Gastroesophageal sphincter (tissue), 4 donors: ENCODE results near the gene C20orf96. TPM values are rescaled to one million over a fixed set of nuclear protein-coding genes. Genes with fewer than 3 reads are reported as not detected.

Source experiments
- ATAC-seq: fragments of 150-250 bp; one replicate; pipeline ENCODE4 v1.9.1; 2016; ENCODE audit warnings: mild to moderate bottlenecking, moderate library complexity
- H3K27ac ChIP-seq, 4 donors: fragments of 200-600 bp; sonication (generic) in 3 of 4; 1 replicate in 3 of 4; 2 replicates in 1 of 4; pipeline ENCODE4 v1.5.1; 2016 to 2019
- H3K27me3 ChIP-seq: fragments of 200-600 bp; sonication (generic); one replicate; pipeline ENCODE4 v1.5.1; 2019
- H3K36me3 ChIP-seq, 2 donors: fragments of 200-600 bp; sonication (generic); one replicate each; pipeline ENCODE4 v1.5.1; 2019; ENCODE audit warnings: control low read depth in 1 of 2
- H3K4me1 ChIP-seq, 3 donors: fragments of 200-600 bp; sonication (generic); 1 replicate in 2 of 3; 2 replicates in 1 of 3; pipeline ENCODE4 v1.5.1; 2016 to 2019; ENCODE audit warnings: control low read depth in 2 of 3
- H3K4me3 ChIP-seq, 2 donors: fragments of 200-600 bp; sonication (generic); one replicate each; pipeline ENCODE4 v1.5.1; 2019; ENCODE audit warnings: mild to moderate bottlenecking in 1 of 2, moderate library complexity in 1 of 2
- H3K9me3 ChIP-seq, 3 donors: fragments of 200-600 bp; sonication (generic); one replicate each; pipeline ENCODE4 v1.5.1; 2017 to 2019; ENCODE audit warnings: control low read depth in 2 of 3
- EP300 ChIP-seq: sonication (generic); formaldehyde crosslinking; IDR thresholded peaks from one replicate; pipeline ENCODE4 v1.6.1; 2017; ENCODE audit warnings: antibody characterized with exemption, mild to moderate bottlenecking
- POLR2A ChIP-seq, 2 donors: fragments of 450-650 bp; IDR thresholded peaks; one replicate each; pipeline ENCODE4 v1.6.1; 2017; ENCODE audit warnings: antibody characterized with exemption in 2 of 2, mild to moderate bottlenecking in 2 of 2, moderate library complexity in 1 of 2
- POLR2AphosphoS5 ChIP-seq: sonication (generic); formaldehyde crosslinking; IDR thresholded peaks from one replicate; pipeline ENCODE4 v1.6.1; 2017; ENCODE audit warnings: antibody characterized with exemption
- WGBS, 2 donors: methylation state at CpG; one replicate each; pipeline ENCODE4 v1.1.5; 2018; ENCODE audit warnings: low coverage in 1 of 2; 5-methylcytosine and 5-hydroxymethylcytosine counted together
- total RNA-seq, 4 donors: library from RNA; depleted of rRNA; stranded (reverse); fragments of >200 nt; gene quantifications; one replicate each; pipeline ENCODE4 v1.1.0, GENCODE V29; 2016
- TF ChIP-seq, protein P1 (sequence below), 4 experiments: fragments of 200-600 bp in 2 of 4; fragments of 450-650 bp in 2 of 4; sonication (generic) in 1 of 4; IDR thresholded peaks; one replicate each; pipeline ENCODE4 v1.5.1; 2017 to 2019; ENCODE audit warnings: antibody characterized with exemption in 4 of 4, mild to moderate bottlenecking in 2 of 4, moderate library complexity in 2 of 4

Gene C20orf96
- total RNA-seq, 4 donors from 2014 or later = 0.67 to 3.1 (median 1.3) TPM

DNA sequence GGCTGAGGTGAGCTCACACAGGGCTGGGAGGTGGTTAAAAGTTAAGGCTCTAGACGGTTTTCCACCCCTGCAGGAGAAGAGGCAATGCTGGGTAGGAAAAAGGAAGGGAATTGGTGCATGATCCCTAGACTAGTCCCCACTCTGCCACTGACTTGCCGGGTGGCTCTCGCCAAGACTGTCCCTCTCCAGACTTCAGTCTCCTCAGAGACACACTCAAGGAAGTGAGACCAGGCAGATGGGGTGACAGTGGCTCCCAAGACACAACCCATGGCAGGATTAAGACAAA, 13.1 kb downstream of the C20orf96 start:
- H3K27ac ChIP-seq = no peak overlapping the region
- H3K4me3 ChIP-seq = no peak overlapping the region
- H3K27me3 ChIP-seq = no peaks in the 10 kb centered on the region
- TF ChIP-seq, protein P1, sequence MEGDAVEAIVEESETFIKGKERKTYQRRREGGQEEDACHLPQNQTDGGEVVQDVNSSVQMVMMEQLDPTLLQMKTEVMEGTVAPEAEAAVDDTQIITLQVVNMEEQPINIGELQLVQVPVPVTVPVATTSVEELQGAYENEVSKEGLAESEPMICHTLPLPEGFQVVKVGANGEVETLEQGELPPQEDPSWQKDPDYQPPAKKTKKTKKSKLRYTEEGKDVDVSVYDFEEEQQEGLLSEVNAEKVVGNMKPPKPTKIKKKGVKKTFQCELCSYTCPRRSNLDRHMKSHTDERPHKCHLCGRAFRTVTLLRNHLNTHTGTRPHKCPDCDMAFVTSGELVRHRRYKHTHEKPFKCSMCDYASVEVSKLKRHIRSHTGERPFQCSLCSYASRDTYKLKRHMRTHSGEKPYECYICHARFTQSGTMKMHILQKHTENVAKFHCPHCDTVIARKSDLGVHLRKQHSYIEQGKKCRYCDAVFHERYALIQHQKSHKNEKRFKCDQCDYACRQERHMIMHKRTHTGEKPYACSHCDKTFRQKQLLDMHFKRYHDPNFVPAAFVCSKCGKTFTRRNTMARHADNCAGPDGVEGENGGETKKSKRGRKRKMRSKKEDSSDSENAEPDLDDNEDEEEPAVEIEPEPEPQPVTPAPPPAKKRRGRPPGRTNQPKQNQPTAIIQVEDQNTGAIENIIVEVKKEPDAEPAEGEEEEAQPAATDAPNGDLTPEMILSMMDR (IDR thresholded peaks at IDR 0.05) = no peak
- no peak for TF ChIP-seq POLR2A (IDR thresholded peaks at IDR 0.05)
- TF ChIP-seq EP300 = no peak
- no peak for TF ChIP-seq POLR2AphosphoS5
- peaks cover 0 to 61% of the 10 kb centered on the region in 2 donors for H3K36me3 ChIP-seq
- no peaks in the 10 kb centered on the region for H3K4me1 ChIP-seq
- 57 to 80% methylated on average over 1 of the region's 3 CpGs for WGBS, 2 donors
- ATAC-seq = no peak
- H3K9me3 ChIP-seq = no peaks in the 10 kb centered on the region

DNA sequence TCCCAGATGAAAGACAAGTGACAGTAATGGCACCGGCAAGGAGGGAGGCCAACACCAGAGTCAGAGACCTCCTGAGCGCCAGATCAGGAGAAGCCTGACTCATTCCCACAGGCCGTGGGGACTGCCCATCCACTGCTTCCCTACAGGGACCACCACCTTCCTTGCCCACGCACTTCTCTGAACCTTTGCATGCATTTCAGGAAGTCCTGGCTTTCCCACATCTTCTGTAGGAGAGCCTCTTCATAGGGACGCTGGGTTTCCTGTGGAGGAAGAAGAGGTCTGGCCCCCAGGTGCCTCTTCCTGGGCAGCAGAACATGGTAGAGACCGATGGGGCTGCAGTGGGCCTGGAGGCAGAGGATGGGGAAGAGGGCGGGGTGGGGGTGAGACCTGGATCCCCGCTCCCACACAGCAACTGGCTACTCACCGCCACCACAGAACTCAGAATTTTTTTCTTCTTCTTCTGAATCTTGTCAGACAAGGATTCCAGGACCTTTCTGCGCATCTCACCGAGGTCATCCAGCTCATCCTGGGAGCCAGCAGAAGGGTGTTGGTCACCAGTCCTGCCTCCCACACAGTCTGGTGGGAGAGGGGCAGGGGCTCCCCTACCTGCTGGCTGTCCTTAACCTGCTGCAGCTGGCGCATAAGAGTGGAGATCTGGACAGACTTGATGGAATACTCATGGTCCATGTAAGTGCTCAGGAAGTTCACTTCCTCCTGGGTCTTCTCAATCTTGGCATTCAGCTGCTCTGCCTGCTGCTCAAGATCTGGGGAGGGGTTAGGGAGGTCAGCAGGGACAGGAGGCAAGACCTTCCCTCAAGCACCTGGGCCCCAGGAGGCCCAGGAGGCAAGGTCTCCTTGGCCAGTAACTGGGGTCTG, 13.7 kb downstream of the C20orf96 start:
- no peak for ATAC-seq
- H3K9me3 ChIP-seq = no peaks in the 10 kb centered on the region
- H3K27me3 ChIP-seq = no peaks in the 10 kb centered on the region
- TF ChIP-seq, protein P1 (IDR thresholded peaks at IDR 0.05) = no peak
- TF ChIP-seq POLR2AphosphoS5 (no peak), EP300 (no peak), POLR2A (IDR thresholded peaks at IDR 0.05) (no peak)
- peaks cover 0 to 55% of the 10 kb centered on the region in 2 donors for H3K36me3 ChIP-seq
- no peak overlapping the region for H3K27ac ChIP-seq
- WGBS, 2 donors = 93 to 96% methylated on average over 3 to 4 of the region's 12 CpGs
- no peaks in the 10 kb centered on the region for H3K4me1 ChIP-seq
- no peak overlapping the region for H3K4me3 ChIP-seq

DNA sequence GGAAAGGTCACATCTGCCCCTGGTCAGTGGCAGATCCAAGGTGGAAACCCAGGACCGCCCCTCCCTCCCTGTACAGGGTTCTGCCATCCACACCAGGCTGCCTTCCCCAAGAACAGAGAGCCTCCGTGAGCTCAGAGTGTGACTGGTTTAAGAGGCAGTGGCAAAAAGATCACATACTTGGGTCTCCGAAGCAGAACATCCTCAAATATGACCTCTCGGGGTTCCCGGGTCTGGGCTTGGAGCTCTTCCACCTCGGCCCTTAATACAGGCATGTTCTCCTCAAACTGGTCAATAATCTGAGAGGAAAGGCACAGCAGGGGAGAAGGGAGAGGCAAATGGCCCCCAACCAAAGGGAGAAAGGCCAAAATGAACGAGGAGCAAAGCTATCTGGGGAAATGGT, 14.8 kb downstream of the C20orf96 start:
- Histone ChIP-seq H3K27me3 (no peaks in the 10 kb centered on the region), H3K4me3 (no peak overlapping the region), H3K27ac (no peak overlapping the region), H3K4me1 (no peaks in the 10 kb centered on the region), H3K36me3 (peaks cover 0 to 45% of the 10 kb centered on the region in 2 donors), H3K9me3 (no peaks in the 10 kb centered on the region)
- no peak for ATAC-seq
- TF ChIP-seq POLR2A (IDR thresholded peaks at IDR 0.05) = no peak
- TF ChIP-seq POLR2AphosphoS5 = no peak
- TF ChIP-seq, protein P1 (IDR thresholded peaks at IDR 0.05) = no peak
- no peak for TF ChIP-seq EP300
- WGBS, 2 donors = 83 to 88% methylated on average over 1 to 4 of the region's 7 CpGs

DNA sequence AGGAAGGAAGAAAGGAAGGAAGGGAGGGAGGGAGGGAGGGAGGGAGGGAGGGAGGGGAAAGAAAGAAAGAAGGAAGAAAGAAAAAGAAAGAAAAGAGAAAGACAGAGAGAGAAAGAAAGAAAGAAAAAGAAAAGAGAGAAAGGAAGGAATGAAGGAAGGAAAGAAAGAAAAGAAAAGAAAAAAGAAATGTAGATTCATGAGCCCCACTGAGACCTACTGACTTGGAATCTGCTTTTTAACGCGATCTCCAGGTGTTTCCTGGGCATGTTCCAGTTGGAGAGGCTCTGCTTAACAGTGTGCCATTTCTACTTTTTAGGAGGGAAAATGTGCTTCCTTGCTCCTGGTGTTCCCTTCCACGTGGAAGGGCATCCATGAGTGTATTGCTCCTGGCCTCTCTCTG, 16.7 kb downstream of the C20orf96 start:
- no peaks in the 10 kb centered on the region for H3K4me1 ChIP-seq
- 63 to 81% methylated on average over 3 of the region's 3 CpGs for WGBS, 2 donors
- ATAC-seq = no peak
- no peak for TF ChIP-seq POLR2AphosphoS5
- no peak overlapping the region for H3K27ac ChIP-seq
- H3K27me3 ChIP-seq = no peaks in the 10 kb centered on the region
- no peak overlapping the region for H3K4me3 ChIP-seq
- H3K9me3 ChIP-seq = no peaks in the 10 kb centered on the region
- peaks cover 0 to 40% of the 10 kb centered on the region in 2 donors for H3K36me3 ChIP-seq

DNA sequence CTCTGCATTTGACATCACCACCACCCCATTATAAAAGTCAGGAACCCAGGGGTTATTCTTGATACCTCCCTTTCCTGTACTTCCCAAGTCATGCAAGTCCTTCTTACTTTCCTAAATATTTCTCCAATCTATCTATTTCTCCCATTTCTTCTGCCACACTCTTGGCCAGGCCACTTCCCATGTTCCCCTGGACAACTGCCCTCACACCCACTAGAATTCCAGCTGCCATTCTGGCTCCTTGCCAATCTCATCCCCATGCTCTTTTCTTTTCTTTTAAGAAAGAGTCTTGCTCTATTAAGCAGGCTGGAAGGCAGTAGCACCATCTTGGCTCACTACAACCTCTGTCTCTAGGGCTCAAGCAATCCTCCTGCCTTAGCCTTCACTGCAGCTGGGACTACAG, 17.8 kb downstream of the C20orf96 start:
- no peak for ATAC-seq
- no peak overlapping the region for H3K27ac ChIP-seq
- peaks cover 0 to 31% of the 10 kb centered on the region in 2 donors for H3K36me3 ChIP-seq
- H3K4me1 ChIP-seq = no peaks in the 10 kb centered on the region
- H3K27me3 ChIP-seq = no peaks in the 10 kb centered on the region
- TF ChIP-seq POLR2A (IDR thresholded peaks at IDR 0.05) = no peak
- TF ChIP-seq EP300 = no peak
- no peak for TF ChIP-seq POLR2AphosphoS5
- TF ChIP-seq, protein P1 (IDR thresholded peaks at IDR 0.05) = no peak
- H3K9me3 ChIP-seq = no peaks in the 10 kb centered on the region
- H3K4me3 ChIP-seq = no peak overlapping the region
